GM12878 (cell line): Measurements from ENCODE around the gene BBS1. TPM values are rescaled to one million over a fixed set of nuclear protein-coding genes. Genes with fewer than 3 reads are reported as not detected.

Source experiments
- ATAC-seq: fragments of 200-7000 bp; cut with Tn5 transposase; 3 replicates; pipeline ENCODE4 v1.9.1; 2020; ENCODE audit warnings: mild to moderate bottlenecking, moderate library complexity
- BruUV-seq: library from RNA; stranded (reverse); fragments of 400-500 nt; replicated peaks from 2 replicates; lab custom pipeline; 2021; lab: Mats Ljungman, UMichigan
- CTCF ChIA-PET: fragments of 300-600 bp; sonication (Branson Sonifier 250); formaldehyde crosslinking; extraction: SDS; loops from one replicate; lab custom pipeline; 2021; ENCODE audit warnings: inconsistent platforms; lab: Yijun Ruan, JAX
- POLR2A ChIA-PET: fragments of 350-600 bp; formaldehyde crosslinking; extraction: SDS; loops from one replicate; lab custom pipeline; 2021; ENCODE audit warnings: inconsistent platforms; lab: Charles Lee
- RAD21 ChIA-PET: fragments of 300-600 bp; sonication (Branson Sonifier 250); formaldehyde crosslinking; loops from one replicate; lab custom pipeline; 2023; ENCODE audit warnings: antibody characterized with exemption; ENCODE audit not compliant: unreplicated experiment; lab: Charles Lee
- SMC1A ChIA-PET: fragments of 300-600 bp; sonication (Branson Sonifier 250); formaldehyde crosslinking; loops from one replicate; lab custom pipeline; 2023; ENCODE audit not compliant: unreplicated experiment, uncharacterized antibody; lab: Charles Lee
- DNase-seq: peaks from one replicate; pipeline ENCODE4 v3.0.0-alpha.2; 2011; ENCODE audit warnings: low read depth, low spot score
- FAIRE-seq: peaks from 3 replicates; lab custom pipeline; 2011; peaks lifted over from hg19 to GRCh38; lab: Jason Lieb, UNC
- H2AFZ ChIP-seq: 2 replicates; pipeline ENCODE4 v1.6.0; 2011; ENCODE audit warnings: low read depth, low read length, control low read depth; ENCODE audit not compliant: control insufficient read depth
- H3K27ac ChIP-seq: 2 replicates; pipeline ENCODE4 v1.5.1; 2011; ENCODE audit warnings: control low read depth; ENCODE audit not compliant: control insufficient read depth, insufficient read depth
- H3K27me3 ChIP-seq, 2 experiments: replicated peaks in 1 of 2; 2 replicates each; pipeline versions ENCODE4 v1.6.0 to v1.6.1; 2011; ENCODE audit warnings: low read length in 1 of 2; ENCODE audit not compliant: control insufficient read depth in 2 of 2, insufficient read depth in 2 of 2
- H3K36me3 ChIP-seq, 2 experiments: 2 replicates each; pipeline ENCODE4 v1.5.1; 2011; ENCODE audit warnings: low read length in 1 of 2; ENCODE audit not compliant: control insufficient read depth in 2 of 2, insufficient read depth in 2 of 2
- H3K4me1 ChIP-seq: 2 replicates; pipeline ENCODE4 v1.6.1; 2011; ENCODE audit warnings: mild to moderate bottlenecking, low read length, moderate library complexity, mixed read lengths; ENCODE audit not compliant: control insufficient read depth, insufficient read depth
- H3K4me2 ChIP-seq: 2 replicates; pipeline ENCODE4 v1.6.0; 2011; ENCODE audit warnings: control low read depth; ENCODE audit not compliant: control insufficient read depth, insufficient read depth
- H3K4me3 ChIP-seq: fragments of 200-600 bp; sonication (generic); 2 replicates; pipeline ENCODE4 v1.5.1; 2016
- H3K79me2 ChIP-seq: 2 replicates; pipeline ENCODE4 v1.6.0; 2011; ENCODE audit warnings: low read length; ENCODE audit not compliant: control insufficient read depth, insufficient read depth
- H3K9ac ChIP-seq: 2 replicates; pipeline ENCODE4 v1.8.0; 2011; ENCODE audit warnings: low read length, control low read depth, mixed read lengths; ENCODE audit not compliant: control insufficient read depth, insufficient read depth
- H3K9me3 ChIP-seq: replicated peaks from 3 replicates; pipeline ENCODE4 v1.5.1; 2011; ENCODE audit warnings: mild to moderate bottlenecking, low read length; ENCODE audit not compliant: control insufficient read depth, insufficient read depth
- H4K20me1 ChIP-seq: 2 replicates; pipeline ENCODE4 v1.6.0; 2011; ENCODE audit not compliant: control insufficient read depth, insufficient read depth
- CBX3 ChIP-seq: fragments of 200-600 bp; sonication (generic); IDR thresholded peaks from 2 replicates; pipeline ENCODE4 v1.6.1; 2016; ENCODE audit warnings: low read depth, borderline replicate concordance
- TBL1XR1 ChIP-seq: IDR thresholded peaks from 2 replicates; pipeline ENCODE4 v1.6.1; 2012; ENCODE audit warnings: low read depth, low read length, improper control_type of control experiment
- TCF3 ChIP-seq: IDR thresholded peaks from 2 replicates; pipeline ENCODE4 v1.6.1; 2012; ENCODE audit warnings: low read depth, mild to moderate bottlenecking, low read length, borderline replicate concordance; ENCODE audit not compliant: insufficient read depth
- WGBS: methylation state at CpG from one replicate; pipeline ENCODE4 v1.1.6; 2016; ENCODE audit warnings: low lambda C conversion rate; ENCODE audit not compliant: insufficient replicate concordance, insufficient coverage; ENCODE audit errors: missing lambda C conversion rate; 5-methylcytosine and 5-hydroxymethylcytosine counted together
- in situ Hi-C: fragments of 300-500 bp; cut with MboI; formaldehyde crosslinking; loops from 9 replicates; pipeline ENCODE4 v1.14.3; 2018; ENCODE audit warnings: mixed read lengths
- intact Hi-C: fragments of 100-400 bp; cut with micrococcal nuclease; formaldehyde crosslinking; loops from one replicate; pipeline ENCODE4 v1.14.2; 2022; ENCODE audit not compliant: unreplicated experiment
- polyA plus RNA-seq, 11 experiments: library from polyadenylated mRNA; depleted of rRNA in 4 of 11; unstranded in 6 of 11; stranded (reverse) in 5 of 11; fragments of >200 nt; fragmentation: Nextera tagmentation in 4 of 11; fragmentation: Illumina TruSeq in 1 of 11; extraction: Ambion mirVana in 4 of 11; extraction: Trizol in 1 of 11; gene quantifications; 1 replicate in 1 of 11; 2 replicates in 10 of 11; pipeline versions ENCODE4 v1.2.1 to v1.2.3, GENCODE V29; 2011 to 2016; ENCODE audit warnings: inconsistent platforms in 2 of 11, missing spikeins in 2 of 11, low read depth in 1 of 11
- total RNA-seq, 4 experiments: library from RNA; depleted of rRNA in 3 of 4; stranded (reverse); fragments of >200 nt in 3 of 4; fragmentation: Illumina TruSeq in 1 of 4; extraction: Trizol in 1 of 4; gene quantifications; 2 replicates each; pipeline versions ENCODE4 v1.2.1 to v1.2.3, GENCODE V29; 2013 to 2021
- TF ChIP-seq, protein P1 (sequence below), 3 experiments: IDR thresholded peaks in 2 of 3; conservative IDR thresholded peaks in 1 of 3; 2 replicates each; pipeline ENCODE4 v1.5.1; 2011; ENCODE audit warnings: low read depth in 3 of 3, low read length in 3 of 3, mild to moderate bottlenecking in 3 of 3, control low read depth in 2 of 3, moderate library complexity in 2 of 3, inconsistent platforms in 1 of 3, mixed read lengths in 1 of 3; ENCODE audit not compliant: control insufficient read depth in 2 of 3, insufficient read depth in 1 of 3; ENCODE audit errors: extremely low read depth in 1 of 3

Gene BBS1
- total and polyA plus RNA-seq, 10 of the 15 experiments (the other 5 are each of a cell fraction or from before 2014, with no cell fraction given): 2.5 to 14.7 (median 8.7) TPM

DNA sequence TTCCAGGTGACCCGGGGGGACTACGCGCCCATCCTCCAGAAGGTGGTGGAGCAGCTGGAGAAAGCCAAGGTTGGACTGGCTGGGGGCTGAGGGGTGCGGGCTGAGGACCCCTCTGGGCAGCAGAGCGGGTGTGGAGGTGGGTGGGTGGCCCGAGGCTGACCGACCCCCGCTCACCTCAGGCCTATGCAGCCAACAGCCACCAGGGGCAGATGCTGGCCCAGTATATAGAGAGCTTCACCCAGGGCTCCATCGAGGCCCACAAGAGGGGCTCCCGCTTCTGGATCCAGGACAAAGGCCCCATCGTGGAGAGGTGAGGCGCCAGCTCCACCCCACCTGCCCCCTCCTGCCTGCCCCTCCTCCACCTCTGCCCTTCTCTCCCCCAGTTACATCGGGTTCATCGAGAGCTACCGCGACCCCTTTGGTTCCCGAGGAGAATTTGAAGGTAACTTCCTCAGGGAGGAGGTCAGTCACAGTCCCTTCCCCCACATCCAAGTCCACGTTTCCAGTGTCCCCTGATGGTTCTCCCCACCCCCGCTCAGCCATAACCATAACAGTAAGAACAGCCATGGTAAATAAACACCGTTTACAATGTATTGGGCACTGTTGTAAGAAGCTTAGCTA is 19.0 kb upstream of the BBS1 start:
- H3K4me2 ChIP-seq: no peak overlapping the region
- no TSS peak for BruUV-seq
- TF ChIP-seq TBL1XR1: no peak
- no peak for TF ChIP-seq CBX3
- TF ChIP-seq TCF3: no peak
- TF ChIP-seq, protein P1, sequence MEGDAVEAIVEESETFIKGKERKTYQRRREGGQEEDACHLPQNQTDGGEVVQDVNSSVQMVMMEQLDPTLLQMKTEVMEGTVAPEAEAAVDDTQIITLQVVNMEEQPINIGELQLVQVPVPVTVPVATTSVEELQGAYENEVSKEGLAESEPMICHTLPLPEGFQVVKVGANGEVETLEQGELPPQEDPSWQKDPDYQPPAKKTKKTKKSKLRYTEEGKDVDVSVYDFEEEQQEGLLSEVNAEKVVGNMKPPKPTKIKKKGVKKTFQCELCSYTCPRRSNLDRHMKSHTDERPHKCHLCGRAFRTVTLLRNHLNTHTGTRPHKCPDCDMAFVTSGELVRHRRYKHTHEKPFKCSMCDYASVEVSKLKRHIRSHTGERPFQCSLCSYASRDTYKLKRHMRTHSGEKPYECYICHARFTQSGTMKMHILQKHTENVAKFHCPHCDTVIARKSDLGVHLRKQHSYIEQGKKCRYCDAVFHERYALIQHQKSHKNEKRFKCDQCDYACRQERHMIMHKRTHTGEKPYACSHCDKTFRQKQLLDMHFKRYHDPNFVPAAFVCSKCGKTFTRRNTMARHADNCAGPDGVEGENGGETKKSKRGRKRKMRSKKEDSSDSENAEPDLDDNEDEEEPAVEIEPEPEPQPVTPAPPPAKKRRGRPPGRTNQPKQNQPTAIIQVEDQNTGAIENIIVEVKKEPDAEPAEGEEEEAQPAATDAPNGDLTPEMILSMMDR (IDR thresholded peaks at IDR 0.05 in 2 of 3, conservative IDR thresholded peaks at IDR 0.05 in 1 of 3; ENCODE audit: control insufficient read depth in 2 of 3, extremely low read depth in 1 of 3, insufficient read depth in 1 of 3, low read depth in 3 of 3, low read length in 3 of 3): peak; percentile 5 to 50 (median 23); a peak in 3 of 6 replicates
- in situ Hi-C loops: no loop called here
- no peaks in the 10 kb centered on the region for H4K20me1 ChIP-seq
- ChIA-PET POLR2A (interaction anchor here (0.5 to 0.6 kb wide), 3 partner anchors 27 to 72 kb away, joined by 3 to 5 read pairs (median 3); no protein-coding TSS in a partner anchor), CTCF (interaction anchor here (0.6 to 0.7 kb wide), 3 partner anchors 63 to 601 kb away, joined by 3 read pairs; no protein-coding TSS in a partner anchor), SMC1A (no interaction called here), RAD21 (interaction anchor here (0.6 kb wide), 1 partner anchor 318 kb away, joined by 3 read pairs; no protein-coding TSS in a partner anchor)
- no peaks in the 10 kb centered on the region for H3K4me1 ChIP-seq
- no peak for FAIRE-seq
- no peaks in the 10 kb centered on the region for H3K9me3 ChIP-seq
- no peak overlapping the region for H3K27ac ChIP-seq
- no peak overlapping the region for H3K4me3 ChIP-seq
- no peak for DNase-seq
- H3K79me2 ChIP-seq: no peaks in the 10 kb centered on the region
- H3K36me3 ChIP-seq: peaks cover 12 to 34% of the 10 kb centered on the region in 2 experiments; a peak in 3 of 4 replicates
- H3K27me3 ChIP-seq: no peaks in the 10 kb centered on the region
- ATAC-seq: peak; percentile 73
- no peak overlapping the region for H2AFZ ChIP-seq
- 65% methylated on average over 16 of the region's 20 CpGs for WGBS
- intact Hi-C loops: no loop called here
- H3K9ac ChIP-seq: no peak overlapping the region
